Measurements from ENCODE around the gene P2RY2. TPM values are rescaled to one million over a fixed set of nuclear protein-coding genes. Genes with fewer than 3 reads are reported as not detected.

The P2RY2 gene
- total and polyA plus RNA-seq, 9 of the 15 experiments (the other 6 are each of a cell fraction or from before 2014, with no cell fraction given), result not detected

DNA sequence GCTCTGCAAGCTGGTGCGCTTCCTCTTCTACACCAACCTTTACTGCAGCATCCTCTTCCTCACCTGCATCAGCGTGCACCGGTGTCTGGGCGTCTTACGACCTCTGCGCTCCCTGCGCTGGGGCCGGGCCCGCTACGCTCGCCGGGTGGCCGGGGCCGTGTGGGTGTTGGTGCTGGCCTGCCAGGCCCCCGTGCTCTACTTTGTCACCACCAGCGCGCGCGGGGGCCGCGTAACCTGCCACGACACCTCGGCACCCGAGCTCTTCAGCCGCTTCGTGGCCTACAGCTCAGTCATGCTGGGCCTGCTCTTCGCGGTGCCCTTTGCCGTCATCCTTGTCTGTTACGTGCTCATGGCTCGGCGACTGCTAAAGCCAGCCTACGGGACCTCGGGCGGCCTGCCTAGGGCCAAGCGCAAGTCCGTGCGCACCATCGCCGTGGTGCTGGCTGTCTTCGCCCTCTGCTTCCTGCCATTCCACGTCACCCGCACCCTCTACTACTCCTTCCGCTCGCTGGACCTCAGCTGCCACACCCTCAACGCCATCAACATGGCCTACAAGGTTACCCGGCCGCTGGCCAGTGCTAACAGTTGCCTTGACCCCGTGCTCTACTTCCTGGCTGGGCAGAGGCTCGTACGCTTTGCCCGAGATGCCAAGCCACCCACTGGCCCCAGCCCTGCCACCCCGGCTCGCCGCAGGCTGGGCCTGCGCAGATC lies 16.5 kb downstream of the P2RY2 start:
- ChIA-PET CTCF (ENCODE audit: low intra/inter-chr PET ratio) (no interaction called here), POLR2A (interaction anchor here (0.5 to 1.0 kb wide), 2 partner anchors 34 to 56 kb away, joined by 3 to 5 read pairs; no protein-coding TSS in a partner anchor)
- H3K27me3 ChIP-seq (ENCODE audit: control insufficient read depth in 2 of 2, insufficient read depth in 2 of 2, low read length in 2 of 2), result peaks cover 6 to 57% of the 10 kb centered on the region in 2 experiments; a peak in 3 of 5 replicates
- no peaks in the 10 kb centered on the region for H3K9me1 ChIP-seq (ENCODE audit: control insufficient read depth, insufficient read depth, low read length)
- FAIRE-seq (no peak), DNase-seq (ENCODE audit: extremely low read depth in 1 of 4, low spot score in 3 of 4) (no peak), ATAC-seq (no peak)
- WGBS (ENCODE audit: insufficient coverage, low coverage, missing lambda C conversion rate), result 38% methylated on average over 49 of the region's 56 CpGs
- no peaks in the 10 kb centered on the region for H3K9me3 ChIP-seq (replicated peaks; ENCODE audit: control insufficient read depth, insufficient read depth, low read depth, low read length)
- H3K4me3 ChIP-seq, result no peak overlapping the region
- no peaks in the 10 kb centered on the region; the same call in 1 of the 2 replicates for H4K20me1 ChIP-seq (replicated peaks; ENCODE audit: control insufficient read depth, insufficient read depth, low read length)
- H3K79me2 ChIP-seq (ENCODE audit: control insufficient read depth, insufficient read depth, low read length), result no peaks in the 10 kb centered on the region
- intact Hi-C loops (cut with micrococcal nuclease) (no loop called here), in situ Hi-C loops (cut with MboI) (loop anchor here (5.0 kb wide), 2 partner anchors 47 to 507 kb away; no protein-coding TSS in a partner anchor)
- no peak overlapping the region for H3K27ac ChIP-seq (ENCODE audit: extremely low read depth, low read depth, low read length)
- H3K4me2 ChIP-seq (ENCODE audit: insufficient read depth, low read length), result no peak overlapping the region
- no TSS peak for BruUV-seq (replicated peaks)
- peaks cover 0 to 12% of the 10 kb centered on the region in 2 experiments; a peak in 2 of 5 replicates for H3K4me1 ChIP-seq (replicated peaks in 1 of 2; ENCODE audit: control insufficient read depth in 2 of 2, insufficient read depth in 2 of 2, low read length in 2 of 2)
- H3K36me3 ChIP-seq (ENCODE audit: control insufficient read depth, insufficient read depth, low read length), result no peaks in the 10 kb centered on the region
- H3K9ac ChIP-seq (ENCODE audit: insufficient read depth in 1 of 2, low read depth in 2 of 2, low read length in 2 of 2), result no peak overlapping the region; a peak in 1 of 4 replicates
- H2AFZ ChIP-seq (ENCODE audit: low read depth, low read length), result no peak overlapping the region
- no peak for TF ChIP-seq HCFC1 (IDR thresholded peaks at IDR 0.05; ENCODE audit: low read depth, low read length)
- TF ChIP-seq, protein P1, sequence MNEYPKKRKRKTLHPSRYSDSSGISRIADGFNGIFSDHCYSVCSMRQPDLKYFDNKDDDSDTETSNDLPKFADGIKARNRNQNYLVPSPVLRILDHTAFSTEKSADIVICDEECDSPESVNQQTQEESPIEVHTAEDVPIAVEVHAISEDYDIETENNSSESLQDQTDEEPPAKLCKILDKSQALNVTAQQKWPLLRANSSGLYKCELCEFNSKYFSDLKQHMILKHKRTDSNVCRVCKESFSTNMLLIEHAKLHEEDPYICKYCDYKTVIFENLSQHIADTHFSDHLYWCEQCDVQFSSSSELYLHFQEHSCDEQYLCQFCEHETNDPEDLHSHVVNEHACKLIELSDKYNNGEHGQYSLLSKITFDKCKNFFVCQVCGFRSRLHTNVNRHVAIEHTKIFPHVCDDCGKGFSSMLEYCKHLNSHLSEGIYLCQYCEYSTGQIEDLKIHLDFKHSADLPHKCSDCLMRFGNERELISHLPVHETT (CRISPR knock-in tag; conservative IDR thresholded peaks at IDR 0.05 in 1 of 2, IDR thresholded peaks at IDR 0.05 in 1 of 2), result no peak
- TF ChIP-seq BCOR (IDR thresholded peaks at IDR 0.05), result no peak
- TF ChIP-seq HNRNPLL (IDR thresholded peaks at IDR 0.05; ENCODE audit: low read depth, low read length, poor library complexity, severe bottlenecking), result no peak
- TF ChIP-seq, protein P2, sequence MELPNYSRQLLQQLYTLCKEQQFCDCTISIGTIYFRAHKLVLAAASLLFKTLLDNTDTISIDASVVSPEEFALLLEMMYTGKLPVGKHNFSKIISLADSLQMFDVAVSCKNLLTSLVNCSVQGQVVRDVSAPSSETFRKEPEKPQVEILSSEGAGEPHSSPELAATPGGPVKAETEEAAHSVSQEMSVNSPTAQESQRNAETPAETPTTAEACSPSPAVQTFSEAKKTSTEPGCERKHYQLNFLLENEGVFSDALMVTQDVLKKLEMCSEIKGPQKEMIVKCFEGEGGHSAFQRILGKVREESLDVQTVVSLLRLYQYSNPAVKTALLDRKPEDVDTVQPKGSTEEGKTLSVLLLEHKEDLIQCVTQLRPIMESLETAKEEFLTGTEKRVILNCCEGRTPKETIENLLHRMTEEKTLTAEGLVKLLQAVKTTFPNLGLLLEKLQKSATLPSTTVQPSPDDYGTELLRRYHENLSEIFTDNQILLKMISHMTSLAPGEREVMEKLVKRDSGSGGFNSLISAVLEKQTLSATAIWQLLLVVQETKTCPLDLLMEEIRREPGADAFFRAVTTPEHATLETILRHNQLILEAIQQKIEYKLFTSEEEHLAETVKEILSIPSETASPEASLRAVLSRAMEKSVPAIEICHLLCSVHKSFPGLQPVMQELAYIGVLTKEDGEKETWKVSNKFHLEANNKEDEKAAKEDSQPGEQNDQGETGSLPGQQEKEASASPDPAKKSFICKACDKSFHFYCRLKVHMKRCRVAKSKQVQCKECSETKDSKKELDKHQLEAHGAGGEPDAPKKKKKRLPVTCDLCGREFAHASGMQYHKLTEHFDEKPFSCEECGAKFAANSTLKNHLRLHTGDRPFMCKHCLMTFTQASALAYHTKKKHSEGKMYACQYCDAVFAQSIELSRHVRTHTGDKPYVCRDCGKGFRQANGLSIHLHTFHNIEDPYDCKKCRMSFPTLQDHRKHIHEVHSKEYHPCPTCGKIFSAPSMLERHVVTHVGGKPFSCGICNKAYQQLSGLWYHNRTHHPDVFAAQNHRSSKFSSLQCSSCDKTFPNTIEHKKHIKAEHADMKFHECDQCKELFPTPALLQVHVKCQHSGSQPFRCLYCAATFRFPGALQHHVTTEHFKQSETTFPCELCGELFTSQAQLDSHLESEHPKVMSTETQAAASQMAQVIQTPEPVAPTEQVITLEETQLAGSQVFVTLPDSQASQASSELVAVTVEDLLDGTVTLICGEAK (IDR thresholded peaks at IDR 0.05), result no peak
- TF ChIP-seq, protein P2 (CRISPR knock-in tag; IDR thresholded peaks at IDR 0.05), result no peak
- TF ChIP-seq POLR2A (conservative IDR thresholded peaks at IDR 0.05), result no peak
- no peak for TF ChIP-seq FOXJ3 (CRISPR knock-in tag; IDR thresholded peaks at IDR 0.05)
- TF ChIP-seq, protein P3, sequence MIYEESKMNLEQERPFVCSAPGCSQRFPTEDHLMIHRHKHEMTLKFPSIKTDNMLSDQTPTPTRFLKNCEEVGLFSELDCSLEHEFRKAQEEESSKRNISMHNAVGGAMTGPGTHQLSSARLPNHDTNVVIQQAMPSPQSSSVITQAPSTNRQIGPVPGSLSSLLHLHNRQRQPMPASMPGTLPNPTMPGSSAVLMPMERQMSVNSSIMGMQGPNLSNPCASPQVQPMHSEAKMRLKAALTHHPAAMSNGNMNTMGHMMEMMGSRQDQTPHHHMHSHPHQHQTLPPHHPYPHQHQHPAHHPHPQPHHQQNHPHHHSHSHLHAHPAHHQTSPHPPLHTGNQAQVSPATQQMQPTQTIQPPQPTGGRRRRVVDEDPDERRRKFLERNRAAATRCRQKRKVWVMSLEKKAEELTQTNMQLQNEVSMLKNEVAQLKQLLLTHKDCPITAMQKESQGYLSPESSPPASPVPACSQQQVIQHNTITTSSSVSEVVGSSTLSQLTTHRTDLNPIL (CRISPR knock-in tag; IDR thresholded peaks at IDR 0.05), result no peak
- TF ChIP-seq TARDBP (IDR thresholded peaks at IDR 0.05), result no peak

Data from K562 (cell line).